ENCODE measurements around the gene AUH.

GRCh38 chr9:91176426-91176825, 185.3 kb downstream of the AUH start:
- TF ChIP-seq, protein P1, sequence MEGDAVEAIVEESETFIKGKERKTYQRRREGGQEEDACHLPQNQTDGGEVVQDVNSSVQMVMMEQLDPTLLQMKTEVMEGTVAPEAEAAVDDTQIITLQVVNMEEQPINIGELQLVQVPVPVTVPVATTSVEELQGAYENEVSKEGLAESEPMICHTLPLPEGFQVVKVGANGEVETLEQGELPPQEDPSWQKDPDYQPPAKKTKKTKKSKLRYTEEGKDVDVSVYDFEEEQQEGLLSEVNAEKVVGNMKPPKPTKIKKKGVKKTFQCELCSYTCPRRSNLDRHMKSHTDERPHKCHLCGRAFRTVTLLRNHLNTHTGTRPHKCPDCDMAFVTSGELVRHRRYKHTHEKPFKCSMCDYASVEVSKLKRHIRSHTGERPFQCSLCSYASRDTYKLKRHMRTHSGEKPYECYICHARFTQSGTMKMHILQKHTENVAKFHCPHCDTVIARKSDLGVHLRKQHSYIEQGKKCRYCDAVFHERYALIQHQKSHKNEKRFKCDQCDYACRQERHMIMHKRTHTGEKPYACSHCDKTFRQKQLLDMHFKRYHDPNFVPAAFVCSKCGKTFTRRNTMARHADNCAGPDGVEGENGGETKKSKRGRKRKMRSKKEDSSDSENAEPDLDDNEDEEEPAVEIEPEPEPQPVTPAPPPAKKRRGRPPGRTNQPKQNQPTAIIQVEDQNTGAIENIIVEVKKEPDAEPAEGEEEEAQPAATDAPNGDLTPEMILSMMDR (IDR thresholded peaks at IDR 0.05), result no peak
- TF ChIP-seq POLR2AphosphoS5 (IDR thresholded peaks at IDR 0.05), result no peak
- TF ChIP-seq POLR2A (IDR thresholded peaks at IDR 0.05), result no peak
